Stromal cell of bone marrow (primary cell): Measurements from ENCODE around the gene CYP11A1.
A peak's percentile ranks its signal among the peaks of the same experiment; 100 is the strongest.

Source experiments
- DNase-seq: peaks from one replicate; pipeline ENCODE4 v3.0.0-alpha.2; 2012; ENCODE audit warnings: low read depth

CYP11A1 gene

DNA sequence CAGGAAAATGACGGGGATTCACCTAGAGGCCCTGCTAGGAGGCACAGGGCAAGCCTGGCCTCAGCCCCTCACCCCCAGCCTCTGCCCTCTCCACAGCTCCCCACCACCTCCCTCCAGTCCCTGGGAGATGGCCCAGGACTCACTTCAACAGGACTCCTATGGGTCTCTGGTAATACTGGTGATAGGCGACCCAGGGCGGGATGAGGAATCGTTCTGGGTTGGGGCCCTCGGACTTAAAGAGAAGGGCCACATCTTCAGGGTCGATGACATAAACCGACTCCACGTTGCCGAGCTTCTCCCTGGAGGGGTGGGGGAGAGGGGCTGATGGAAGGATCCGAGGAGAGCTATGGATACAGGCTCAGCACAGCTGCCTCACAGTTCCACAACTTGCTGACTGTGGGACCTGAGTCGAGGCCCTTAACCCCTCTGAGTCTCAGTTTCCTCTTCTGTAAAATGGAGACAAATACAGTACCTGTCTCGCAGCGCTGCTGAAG is 19.6 kb downstream of the CYP11A1 start:
- DNase-seq: no peak

DNA sequence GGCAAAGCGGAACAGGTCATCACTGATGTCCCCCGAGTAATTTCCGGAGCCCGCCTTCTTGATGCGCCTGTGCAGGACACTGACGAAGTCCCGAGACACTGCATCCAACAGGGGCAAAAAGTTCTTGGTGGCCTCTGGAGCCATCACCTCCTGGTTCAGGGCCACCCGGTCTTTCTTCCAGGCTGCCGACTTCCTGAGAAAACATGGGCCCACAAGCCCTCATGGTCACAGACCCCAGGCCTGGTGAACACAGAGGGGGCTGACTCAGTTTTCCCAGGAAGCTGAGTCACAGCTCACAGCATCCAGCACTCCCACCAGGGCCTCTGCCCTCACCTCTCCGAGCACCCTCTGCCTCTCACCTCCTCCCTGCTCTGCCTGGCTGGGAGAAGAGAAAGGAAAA is 22.4 kb downstream of the CYP11A1 start:
- DNase-seq: no peak

DNA sequence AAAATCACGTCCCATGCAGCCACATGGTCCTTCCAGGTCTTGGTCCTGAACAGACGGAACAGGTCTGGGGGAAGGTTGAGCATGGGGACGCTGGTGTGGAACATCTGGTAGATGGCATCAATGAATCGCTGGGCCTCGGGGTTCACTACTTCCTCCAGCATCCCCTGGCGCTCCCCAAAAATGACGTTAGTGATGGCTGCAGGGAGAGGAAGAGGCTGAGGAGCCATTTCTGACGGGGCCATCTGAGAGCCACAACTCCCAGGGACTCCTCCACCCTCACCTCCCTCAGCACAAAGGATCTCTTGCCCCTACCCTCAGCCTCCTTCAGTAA is 23.7 kb downstream of the CYP11A1 start:
- no peak for DNase-seq

DNA sequence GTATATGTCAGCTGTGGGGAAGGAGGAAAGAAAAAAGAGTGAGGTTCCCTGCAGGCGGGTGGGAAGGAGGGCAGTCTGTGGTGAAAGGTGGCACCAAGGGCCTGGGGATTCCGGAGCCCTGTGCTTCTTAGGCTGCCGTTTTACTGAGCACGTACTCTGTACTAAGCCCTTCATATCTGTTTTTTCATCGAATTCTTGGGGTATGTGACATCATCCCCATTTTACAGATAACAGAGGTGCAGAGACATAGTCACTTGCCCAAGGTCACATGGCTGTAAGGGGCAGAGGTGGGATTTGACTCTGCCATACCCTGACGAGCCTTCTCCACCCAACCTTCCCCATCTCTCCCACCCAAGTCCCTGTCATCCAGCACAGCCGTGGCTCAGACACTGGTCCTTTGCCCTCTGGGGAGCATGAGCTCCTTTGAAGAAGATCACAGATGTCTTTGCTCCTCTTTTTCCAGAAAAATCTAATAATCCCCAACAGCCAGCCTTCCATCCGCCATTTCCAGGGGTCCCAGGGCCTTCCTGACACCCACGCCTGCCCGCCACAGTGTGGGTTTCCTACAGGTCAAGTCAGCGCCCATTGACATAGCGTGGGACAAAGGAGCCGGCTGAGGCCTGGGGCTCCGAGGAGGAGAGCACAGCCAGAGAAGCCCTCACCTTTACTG is 24.2 kb downstream of the CYP11A1 start:
- no peak for DNase-seq

DNA sequence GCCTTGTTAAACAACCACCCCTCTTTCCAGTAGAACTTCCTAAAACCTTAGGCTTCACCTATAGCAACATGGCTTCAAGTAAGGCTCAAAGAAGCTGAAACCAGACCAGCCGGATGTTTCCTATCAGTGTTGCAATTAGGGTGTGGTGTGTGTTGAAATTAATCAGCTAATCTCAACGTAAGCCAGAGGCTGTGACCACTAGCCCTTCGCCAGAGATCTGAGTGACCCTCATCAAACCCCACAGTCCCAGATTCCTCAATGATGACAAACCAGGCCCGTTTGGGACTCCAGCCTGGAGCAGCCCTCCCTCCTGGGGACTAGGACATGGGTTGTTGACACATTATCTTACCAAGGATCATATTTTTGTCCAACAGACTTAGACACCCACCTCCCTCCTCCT is 27.3 kb downstream of the CYP11A1 start:
- no peak for DNase-seq

DNA sequence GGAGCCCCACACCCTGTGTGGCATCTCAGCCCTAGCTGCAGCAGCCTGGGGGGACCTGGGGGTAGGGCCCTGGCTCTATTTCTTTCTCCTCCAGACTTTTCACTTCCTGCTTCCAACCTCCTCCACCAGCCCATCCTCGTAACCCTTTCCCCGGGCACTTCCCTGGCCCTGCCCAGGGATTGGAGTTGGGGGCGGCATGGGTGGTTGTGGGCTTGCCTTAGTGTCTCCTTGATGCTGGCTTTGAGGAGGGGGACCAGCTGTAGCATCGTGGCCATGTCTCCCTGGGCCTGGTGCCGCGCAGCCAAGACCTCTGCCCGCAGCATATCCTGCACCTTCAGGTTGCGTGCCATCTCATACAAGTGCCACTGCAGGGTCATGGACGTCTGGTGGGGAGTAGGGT is 28.1 kb downstream of the CYP11A1 start:
- DNase-seq: no peak

DNA sequence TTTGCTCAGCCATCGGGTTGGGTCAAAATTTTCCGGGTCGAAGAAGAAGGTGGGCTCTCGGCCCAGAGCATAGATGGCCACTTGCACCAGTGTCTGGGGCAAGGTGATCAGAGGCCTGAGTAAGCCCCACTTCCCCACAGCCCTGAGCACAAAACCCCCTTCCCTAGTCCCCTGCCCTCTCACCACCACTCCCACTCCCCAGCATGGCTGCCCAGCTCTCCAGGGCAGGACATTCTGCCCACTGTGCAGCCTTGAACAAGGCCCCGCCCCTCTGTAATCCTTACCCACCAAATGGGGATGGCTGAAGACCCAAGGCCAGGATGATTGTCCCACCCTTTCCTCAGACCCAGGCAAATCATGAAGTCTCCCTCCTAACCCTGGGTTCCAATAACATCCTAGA is 28.8 kb downstream of the CYP11A1 start:
- no peak for DNase-seq

DNA sequence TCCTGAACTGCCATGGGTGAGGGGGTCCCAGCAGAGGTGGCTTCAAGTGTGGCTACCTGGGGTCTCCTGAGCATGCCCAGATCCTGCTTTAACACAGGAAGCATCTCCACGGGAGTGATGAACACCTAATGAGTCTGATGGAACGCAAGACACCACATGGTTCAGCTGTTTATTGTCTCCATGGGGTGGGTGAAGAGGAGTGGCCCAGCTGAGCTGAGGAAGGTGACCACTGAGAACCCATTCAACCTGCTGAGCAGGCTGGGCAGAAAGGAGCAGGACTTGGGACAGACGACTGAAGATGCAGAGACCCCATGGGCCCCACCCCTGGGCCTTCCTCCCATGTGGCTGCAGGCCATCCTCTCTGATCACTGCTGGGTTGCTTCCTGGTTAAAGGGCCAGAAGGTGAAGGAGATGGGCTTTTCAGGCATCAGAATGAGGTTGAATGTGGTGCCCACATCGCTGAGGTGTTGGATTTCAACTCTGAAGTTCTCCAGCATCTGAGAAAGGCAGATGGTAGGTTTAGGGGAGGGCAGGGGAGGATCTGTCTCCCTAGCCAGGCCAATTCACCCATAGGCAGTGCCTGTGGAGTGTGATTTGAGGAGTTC is 29.7 kb downstream of the CYP11A1 start:
- DNase-seq: no peak

DNA sequence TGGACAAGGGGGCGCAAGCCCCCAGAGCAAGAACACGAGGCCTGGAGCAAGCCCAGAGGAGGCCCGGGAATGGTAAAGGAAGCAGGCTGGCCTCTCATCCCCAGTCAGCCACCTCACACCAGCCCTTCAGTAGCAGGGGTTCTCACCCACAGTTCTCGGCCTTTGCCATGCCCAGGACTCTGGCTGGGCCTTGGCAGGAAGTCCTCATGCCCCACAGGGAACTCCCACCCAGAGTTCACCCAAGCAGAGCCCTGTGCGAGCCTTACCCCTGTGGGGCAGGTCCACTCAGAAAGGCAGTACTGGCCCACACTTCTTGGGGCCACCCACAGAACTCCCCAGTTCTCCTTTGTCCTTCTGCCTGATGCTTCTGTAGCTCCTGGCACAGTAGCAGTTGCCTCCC is 30.3 kb downstream of the CYP11A1 start:
- DNase-seq: no peak

DNA sequence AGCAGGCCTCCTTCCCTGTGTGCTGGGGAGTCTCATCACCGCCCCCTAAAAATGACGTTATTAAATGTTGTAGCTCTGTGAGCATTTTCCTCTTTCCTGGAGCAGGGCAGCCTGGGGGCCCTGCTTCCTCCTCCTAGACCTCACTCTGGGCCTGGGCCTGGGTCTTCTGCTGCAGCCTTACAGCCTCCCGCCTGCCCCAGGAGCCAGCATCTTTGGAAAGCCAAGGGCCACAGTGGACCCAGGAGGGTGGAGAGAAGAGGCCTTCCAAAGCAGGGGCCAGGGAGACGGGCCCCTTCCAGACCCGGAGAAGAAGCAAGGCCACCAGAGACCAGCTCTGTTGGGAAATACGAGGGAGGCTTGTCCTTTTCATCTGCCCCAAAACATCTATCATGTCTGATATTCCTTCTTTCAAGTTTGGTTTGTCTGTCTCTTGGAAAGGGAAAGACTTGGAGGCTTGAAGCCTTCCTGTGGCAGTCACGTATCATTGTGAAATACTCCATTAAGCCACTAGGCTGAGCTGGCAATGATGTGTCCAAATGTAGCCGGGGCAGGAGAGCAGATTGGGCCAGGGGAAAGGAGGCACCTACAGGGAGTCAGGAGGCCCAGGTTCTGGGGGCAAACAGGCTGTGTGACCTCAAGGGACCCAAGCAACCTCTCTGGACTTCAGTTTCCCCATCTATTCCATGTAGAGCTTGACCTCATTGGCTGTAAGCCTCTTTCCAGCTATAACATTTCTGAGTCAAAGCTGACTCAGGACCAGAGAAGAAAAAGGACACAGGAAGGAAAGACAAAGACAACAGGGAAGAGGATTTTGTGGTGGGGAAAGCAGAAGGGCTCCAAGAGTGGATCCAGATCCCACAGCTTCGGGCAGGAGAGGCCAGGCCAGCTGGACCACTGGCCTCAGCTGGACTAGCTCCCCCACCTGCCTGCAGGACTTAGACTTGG is 31.1 kb downstream of the CYP11A1 start:
- peak; percentile 44 for DNase-seq

DNA sequence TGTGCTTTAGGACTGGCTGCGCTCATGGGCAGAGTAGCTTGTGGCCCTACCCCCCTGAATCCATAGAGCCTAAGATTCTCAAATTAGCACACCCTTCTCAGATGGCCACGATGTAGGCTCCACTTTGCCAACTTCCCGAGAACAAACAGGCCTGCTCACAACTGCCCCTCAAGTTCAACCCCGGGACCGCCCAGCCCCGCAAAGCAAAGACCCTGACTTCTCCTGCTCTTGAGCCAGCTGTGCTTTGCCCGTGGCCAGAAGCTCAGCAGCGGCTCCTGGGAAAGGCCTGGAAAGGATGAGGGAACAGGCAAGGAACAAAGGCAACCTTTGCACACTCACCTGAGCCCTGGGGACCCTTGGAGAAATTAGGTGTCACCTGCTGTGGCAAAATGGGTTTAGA is 32.0 kb downstream of the CYP11A1 start:
- no peak for DNase-seq

DNA sequence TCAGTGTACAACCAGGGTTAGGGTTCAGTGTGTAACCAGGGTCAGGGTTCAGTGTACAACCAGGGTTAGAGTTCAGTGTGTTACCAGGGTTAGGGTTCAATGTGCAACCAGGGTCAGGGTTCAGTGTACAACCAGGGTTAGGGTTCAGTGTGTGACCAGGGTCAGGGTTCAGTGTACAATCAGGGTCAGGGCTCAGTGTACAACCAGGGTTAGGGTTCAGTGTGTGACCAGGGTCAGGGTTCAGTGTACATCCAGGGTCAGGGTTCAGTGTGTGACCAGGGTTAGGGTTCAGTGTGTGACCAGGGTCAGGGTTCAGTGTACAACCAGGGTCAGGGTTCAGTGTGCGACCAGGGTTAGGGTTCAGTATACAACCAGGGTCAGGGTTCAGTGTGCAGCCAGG is 33.3 kb downstream of the CYP11A1 start:
- no peak for DNase-seq

DNA sequence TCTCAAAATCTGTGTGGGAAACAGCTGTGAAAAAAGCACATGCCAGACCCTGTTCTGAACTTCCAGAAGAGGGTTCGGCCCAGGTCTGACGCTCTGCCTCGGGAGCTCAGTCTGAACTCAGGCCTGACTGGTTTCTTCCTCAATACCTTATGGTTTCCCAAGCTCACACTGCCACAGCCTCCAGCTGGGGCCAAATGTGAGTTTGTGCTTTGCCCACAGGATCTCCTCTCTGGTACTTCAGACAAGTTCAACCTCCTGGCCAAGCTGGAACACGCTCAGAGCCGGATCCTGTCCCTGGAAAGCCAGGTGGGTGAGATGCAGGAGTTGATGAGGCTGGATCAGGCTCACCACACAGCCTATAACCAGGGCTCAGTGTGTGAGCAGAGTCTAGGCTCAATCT is 33.8 kb downstream of the CYP11A1 start:
- no peak for DNase-seq

DNA sequence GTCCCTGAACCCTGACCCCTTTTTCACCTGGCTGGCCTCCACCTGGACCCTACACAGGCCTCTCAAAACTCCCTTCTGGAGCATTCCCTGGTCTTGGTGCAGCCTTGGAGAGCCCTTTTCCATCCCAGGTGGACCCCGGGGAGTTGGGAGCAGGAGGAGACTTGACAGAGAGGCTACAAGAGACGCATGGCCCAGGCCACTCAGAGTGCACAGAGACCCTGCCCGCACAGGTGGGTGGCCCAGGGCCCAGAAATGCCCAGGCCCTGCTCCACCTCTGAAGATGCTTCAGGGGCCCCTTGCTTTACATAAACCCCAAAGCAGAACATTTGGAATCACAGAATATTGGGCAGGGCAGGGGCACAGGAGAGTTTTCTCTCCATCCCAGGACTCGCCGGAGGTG is 34.4 kb downstream of the CYP11A1 start:
- DNase-seq: no peak

DNA sequence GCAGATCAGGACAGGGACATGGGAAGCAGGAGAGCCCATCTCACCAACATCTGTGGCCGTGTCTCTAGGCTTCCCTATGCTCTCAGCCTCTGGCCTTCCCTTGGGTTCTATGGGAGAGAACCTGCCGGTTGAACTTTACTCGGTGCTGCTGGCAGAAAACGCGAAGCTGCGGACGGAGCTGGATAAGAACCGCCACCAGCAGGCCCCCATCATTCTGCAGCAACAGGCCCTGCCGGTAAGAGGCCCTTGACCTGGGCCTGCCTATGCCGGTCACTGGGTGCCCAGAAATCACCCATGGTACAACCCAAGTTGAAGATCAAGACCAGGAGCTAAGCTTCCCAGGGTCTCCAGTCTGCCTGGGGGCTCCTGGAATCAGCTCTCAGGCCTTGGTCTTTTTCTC is 34.8 kb downstream of the CYP11A1 start:
- DNase-seq: no peak

DNA sequence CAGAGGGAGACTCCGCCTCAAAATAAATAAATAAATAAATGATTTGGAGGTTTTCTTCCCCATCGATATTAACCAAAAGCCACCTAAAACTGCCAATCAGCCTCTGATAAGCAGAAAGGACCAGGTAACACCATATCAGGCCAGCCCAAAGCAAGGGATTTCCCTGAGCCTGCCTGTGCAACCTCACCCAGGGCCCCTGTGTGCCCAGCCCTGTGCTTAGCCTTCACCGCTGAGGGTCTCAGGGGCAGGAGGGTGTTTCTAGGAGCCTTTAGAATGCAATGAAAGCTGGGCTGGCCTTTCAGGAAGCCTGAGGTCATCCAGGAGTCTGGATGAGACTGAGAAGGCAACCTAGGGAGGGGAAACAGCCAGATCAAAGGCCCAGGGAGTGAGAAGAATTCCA is 35.4 kb downstream of the CYP11A1 start:
- DNase-seq: no peak

DNA sequence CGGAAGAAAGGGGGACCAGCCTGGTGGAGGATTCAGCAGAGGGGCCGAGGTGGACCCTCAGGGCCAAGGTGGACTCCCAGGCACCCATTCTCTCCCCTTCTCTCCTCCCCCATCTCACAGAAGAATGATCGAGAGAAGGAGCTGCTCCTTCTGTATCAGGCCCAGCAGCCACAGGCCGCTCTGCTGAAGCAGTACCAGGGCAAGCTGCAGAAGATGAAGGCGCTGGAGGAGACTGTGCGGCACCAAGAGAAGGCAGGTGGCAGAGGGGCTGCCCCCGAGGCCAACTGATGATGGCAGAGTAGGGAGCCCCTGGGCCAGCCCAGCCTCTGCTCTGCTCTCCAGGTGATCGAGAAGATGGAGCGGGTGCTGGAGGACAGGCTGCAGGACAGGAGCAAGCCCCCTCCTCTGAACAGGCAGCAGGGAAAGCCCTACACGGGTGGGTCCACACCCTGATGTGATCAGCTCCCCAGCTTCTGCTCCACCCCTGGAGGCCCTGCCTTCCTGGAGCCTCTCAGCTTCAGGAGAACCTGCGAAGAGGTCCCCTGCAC is 36.5 kb downstream of the CYP11A1 start:
- DNase-seq: no peak

DNA sequence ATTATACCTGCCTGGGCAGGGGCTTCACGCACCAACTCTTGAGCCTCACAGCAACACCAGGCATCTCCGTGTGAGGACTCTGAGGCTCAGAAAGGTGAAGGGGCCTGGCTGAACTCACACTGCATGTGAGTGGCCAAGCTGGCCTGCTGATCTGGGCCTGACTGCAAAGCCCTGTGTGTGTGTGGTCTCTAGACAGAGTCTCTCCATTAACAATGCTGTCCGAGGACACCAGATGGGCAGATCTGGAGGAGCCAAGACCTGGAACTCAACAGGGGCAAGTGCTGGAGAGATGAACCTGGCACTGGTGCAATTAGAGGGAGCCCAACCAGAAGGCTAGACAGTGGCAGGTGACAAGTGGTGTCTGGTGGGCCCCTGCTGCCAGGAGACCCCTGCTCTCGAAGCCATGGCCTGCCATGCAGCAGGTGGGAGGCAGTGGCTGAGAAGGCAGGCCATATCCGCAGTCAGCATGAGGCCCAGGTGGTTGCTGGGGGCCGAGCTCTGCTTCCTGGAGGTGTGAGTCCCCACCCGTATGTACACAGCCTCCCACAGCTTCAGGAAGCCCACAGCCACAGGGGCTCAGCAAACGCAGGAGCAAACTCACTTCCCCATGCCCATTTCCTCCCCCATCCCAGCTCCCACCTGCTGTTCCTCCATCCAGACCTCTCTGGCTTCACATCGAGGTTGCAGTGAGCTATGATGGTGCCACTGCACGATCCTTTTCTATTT is 39.0 kb downstream of the CYP11A1 start:
- no peak for DNase-seq

DNA sequence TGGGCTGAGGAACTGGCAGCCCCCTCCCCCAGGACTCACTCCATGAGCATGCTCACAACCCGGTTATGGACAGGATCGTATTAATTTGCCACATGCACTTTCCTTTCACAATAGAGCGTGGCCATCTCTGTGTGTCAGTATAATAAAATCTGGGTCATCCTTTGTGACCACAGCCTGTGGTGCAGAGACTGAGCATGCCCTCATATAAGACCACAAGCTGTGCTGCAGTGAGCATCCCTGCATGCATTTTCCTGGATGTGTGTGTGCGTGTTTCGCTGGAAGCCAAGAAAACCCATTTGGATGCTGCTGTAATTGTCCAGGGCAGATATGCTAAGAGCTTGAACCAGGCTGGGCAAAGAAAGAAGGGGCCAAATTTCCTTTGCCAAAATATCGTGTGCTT is 39.7 kb downstream of the CYP11A1 start:
- DNase-seq: no peak

DNA sequence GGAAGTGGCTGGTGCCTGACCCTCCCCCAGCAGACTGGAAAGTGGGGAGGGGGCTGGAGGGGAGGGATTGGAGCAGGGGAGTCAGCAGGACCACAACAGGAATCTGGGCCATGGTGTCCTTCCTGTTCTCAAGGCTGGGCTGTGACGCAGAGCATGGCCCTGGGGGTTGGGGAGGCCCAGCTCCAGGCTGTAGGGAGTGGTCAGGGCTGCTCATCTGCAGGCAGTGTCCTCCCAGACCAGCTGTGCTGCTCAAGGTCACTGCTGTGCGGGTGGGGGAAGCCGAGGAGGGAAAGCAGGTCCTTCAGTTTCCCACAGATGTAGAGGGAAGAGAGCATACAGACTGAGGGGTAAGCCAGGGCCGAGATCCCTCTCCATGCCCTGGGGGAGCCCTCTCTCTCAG is 40.7 kb downstream of the CYP11A1 start:
- no peak for DNase-seq

DNA sequence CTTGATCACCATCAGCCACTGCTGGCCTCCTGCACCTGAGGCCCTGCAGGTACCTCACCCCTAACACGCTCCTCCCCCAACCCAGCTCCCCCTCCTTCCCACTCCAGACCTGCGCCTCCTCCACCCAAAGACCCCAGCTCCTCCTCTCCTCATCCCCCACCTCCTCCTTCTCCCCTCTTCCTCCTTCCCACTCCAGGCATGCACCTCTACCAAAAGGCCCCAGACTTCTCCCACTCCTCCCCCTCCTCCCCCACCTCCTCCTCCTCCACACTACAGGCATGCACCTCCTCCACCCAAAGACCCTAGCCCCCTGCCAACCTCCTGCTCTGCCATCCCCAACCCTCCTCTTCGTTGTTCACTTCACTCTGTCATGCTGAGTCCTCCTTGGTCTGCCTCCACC is 42.7 kb downstream of the CYP11A1 start:
- DNase-seq: no peak

DNA sequence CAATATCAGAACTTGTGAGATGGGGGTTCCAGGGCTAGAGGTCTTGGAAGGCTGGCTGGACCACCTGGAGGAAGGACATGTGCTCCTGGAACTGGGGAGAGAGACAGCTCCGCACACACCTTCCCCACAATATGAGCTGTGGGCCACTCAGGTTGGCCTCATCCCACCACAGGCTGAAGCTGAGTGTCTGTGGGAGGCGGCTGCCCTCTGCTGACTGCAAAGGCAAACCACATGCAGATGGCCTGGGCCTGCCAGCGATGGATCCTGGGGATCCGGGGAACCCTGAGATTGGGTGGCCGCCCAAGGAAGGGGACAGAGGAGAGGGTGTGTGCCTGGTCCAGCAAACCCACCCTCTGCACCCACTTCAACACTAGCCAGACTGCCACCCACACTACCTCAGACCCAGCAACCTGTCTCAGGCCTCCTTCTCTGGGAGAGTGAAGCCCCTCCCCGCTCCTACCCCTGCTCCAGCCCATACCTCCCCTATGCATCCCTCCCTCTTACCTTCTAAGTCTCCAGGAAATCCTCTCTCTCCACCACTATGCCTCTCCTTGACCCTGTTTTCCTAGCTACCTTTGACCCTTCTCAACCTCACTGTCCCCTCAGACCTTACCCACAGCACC is 44.8 kb downstream of the CYP11A1 start:
- DNase-seq: no peak
